GM19035 (cell line): ENCODE data around the gene GPR82.
"Not testable (repeated sequence)": the region's sequence is repeated elsewhere in the genome, so short reads cannot be mapped to it uniquely, and the experiment has no call there.

ENCODE experiments used
- ATAC-seq: cut with Tn5 transposase; IDR thresholded peaks from one replicate; pipeline ENCODE4 v1.9.1; 2021; ENCODE audit not compliant: unreplicated experiment

GPR82 gene

GRCh38 chrX:41718481-41719235, 5.3 kb upstream of the GPR82 start:
- ATAC-seq = no peak

GRCh38 chrX:41719610-41720009, 4.4 kb upstream of the GPR82 start:
- not testable (repeated sequence) for ATAC-seq

DNA sequence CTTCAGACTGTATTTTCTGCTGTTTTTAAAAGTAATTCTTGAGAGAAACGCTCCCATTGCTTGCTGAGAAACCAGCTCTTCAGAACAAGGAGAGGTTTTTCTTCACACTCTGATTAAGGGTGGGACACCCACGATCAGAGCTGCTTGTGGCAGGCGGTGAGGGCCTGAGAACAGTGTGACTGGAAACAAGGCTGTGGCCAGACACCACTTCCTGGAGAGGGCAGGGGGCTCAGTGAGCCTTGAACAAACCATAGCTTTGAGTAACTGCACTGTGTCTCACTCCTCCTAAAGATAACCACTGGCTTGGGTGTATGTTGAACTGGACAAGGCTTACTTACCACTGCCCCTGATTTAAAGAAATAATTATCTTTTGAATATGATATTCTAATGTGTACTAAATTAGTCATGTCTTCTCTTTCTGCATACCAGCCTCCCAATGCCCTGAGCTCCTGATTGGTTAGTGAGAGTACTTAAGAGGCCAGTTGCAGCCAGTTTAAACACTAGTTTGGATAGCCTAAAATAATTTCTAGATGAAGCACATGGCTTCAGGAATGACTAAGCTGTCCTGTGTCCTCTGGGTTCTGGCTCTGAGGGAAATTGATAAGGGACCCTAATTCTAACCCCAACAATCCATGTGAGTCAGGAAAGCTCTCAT, 3.7 kb upstream of the GPR82 start:
- peak; percentile 78 for ATAC-seq

GRCh38 chrX:41721590-41721989, 2.4 kb upstream of the GPR82 start:
- ATAC-seq = no peak

DNA sequence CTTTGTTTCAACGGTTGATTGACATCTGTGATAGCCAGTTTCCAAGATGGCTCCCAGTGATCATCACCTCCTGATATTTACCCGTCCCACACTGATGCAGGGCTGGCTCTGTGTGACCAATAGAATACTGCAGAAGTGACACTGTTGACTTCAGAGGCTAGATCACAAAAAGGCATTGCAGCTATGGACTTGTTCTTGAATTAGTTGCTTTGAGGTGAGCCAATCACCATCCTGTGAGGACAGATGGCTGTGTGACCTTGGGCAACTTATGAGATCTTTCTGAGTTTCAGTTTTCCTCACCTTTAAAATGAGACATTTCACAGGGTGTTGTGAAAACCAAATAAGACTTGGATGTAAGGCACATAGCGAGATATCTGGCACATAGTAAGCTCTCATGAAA, 1.8 kb upstream of the GPR82 start:
- no peak for ATAC-seq

GRCh38 chrX:41722816-41723618, 964 bp upstream of the GPR82 start:
- no peak for ATAC-seq

GRCh38 chrX:41728125-41728524, 4.1 kb downstream of the GPR82 start:
- ATAC-seq = no peak

GRCh38 chrX:41730081-41730480, 6.1 kb downstream of the GPR82 start:
- ATAC-seq = no peak

DNA sequence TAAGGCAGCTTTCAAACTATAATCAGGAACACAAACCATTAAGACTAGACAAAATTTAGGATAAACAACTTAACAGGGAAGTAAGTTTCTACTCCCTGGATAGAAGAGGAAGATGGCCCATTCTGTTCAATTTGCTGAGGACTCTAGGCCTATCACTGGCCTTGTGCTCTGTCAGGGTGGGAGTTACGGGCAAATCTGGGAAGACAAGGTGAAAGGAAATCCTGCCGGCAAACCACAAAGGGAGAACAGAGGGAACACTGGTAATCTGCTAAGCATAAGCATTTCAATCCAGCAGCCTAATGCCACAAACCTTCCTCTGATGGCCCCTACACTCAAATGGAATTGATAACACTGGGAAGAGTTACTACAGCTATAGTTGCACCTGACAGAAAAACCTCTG, 8.3 kb downstream of the GPR82 start:
- no peak for ATAC-seq

DNA sequence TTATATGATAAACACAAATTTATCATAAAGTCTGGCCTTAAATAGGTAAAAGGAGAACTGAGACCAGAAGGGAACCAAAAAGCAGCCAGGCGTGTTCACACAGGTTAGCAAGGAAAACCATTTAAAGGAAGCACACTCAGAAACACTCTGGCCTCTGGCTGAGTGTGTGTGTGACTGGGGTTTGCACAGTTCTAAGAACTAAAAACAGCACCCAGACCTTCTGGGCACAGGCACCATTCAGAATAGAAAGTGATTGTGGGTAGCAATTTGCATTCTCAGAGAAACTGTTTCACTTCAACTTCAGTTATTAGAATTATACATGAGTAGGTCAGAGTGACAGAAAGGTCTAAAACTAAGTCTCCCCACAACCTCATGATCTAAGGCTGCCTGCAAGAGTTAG, 10.0 kb downstream of the GPR82 start:
- ATAC-seq = peak; percentile 98

DNA sequence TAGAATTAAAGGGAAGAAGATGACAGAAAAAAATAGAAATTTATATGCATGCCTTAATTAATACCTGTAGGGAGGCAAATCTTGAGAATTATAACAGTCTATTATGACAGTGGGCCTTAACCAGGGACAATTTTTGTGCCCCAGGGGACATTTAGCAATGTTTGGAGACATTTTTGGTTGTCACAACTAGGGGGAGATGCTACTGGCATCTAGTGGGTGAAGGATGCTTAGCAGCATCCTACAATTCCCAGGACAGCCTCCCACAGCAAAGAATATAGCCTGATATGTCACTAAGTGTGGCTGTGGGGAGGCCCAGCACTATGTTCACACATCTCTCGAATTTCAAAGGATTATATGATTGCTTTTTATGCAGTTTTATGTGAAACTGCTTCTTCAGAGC, 10.5 kb downstream of the GPR82 start:
- no peak for ATAC-seq

- no peak for ATAC-seq
These were observed 13.1 kb downstream of the GPR82 start for GRCh38 chrX:41737065-41737464.

DNA sequence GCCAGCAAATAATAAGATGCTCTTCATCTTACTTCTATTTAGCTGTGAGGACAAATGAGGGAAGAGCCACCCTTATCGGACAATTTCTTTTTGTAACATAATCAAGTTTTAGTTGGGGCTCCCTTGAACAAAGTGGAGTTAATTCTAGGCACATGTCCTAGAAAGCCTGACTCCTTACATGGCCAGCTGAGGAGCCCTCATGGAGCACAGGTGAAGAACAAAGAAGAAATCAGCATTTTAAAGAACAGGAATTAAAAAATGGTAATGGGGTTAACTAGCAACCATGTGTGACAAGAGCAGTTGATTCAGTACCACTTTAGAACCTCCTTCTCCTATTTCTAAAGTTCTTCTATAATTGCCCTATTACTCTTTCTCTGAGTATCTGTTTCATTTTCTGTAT, 15.9 kb downstream of the GPR82 start:
- ATAC-seq = no peak

- ATAC-seq = no peak
These were observed 26.7 kb downstream of the GPR82 start for GRCh38 chrX:41750716-41751115.

- ATAC-seq = no peak
These were observed 34.4 kb downstream of the GPR82 start for GRCh38 chrX:41758401-41758800.

GRCh38 chrX:41759817-41760216, 35.8 kb downstream of the GPR82 start:
- no peak for ATAC-seq

GRCh38 chrX:41761169-41761568, 37.2 kb downstream of the GPR82 start:
- ATAC-seq = no peak

- no peak for ATAC-seq
These were observed 37.7 kb downstream of the GPR82 start for GRCh38 chrX:41761702-41762101.

- ATAC-seq = no peak
These were observed 55.1 kb downstream of the GPR82 start for GRCh38 chrX:41779030-41779564.
